Lower leg skin (tissue), 3 donors: Measurements from ENCODE around the gene MEN1.

Source experiments
- CTCF ChIP-seq, 3 donors: fragments of 450-650 bp; IDR thresholded peaks; one replicate each; pipeline ENCODE4 v1.5.1; 2016; ENCODE audit warnings: antibody characterized with exemption in 3 of 3, mild to moderate bottlenecking in 3 of 3, moderate library complexity in 2 of 3
- POLR2A ChIP-seq, 2 donors: fragments of 450-650 bp; IDR thresholded peaks; one replicate each; pipeline ENCODE4 v1.6.1; 2016 to 2017; ENCODE audit warnings: antibody characterized with exemption in 2 of 2, mild to moderate bottlenecking in 1 of 2, moderate library complexity in 1 of 2

- TF ChIP-seq CTCF (IDR thresholded peaks at IDR 0.05) (no peak), POLR2A (IDR thresholded peaks at IDR 0.05) (no peak)
Observed at GRCh38 chr11:64790205-64791095, 19.9 kb downstream of the MEN1 start.
